GM21515 (cell line): ENCODE results near the gene NABP1.

Experiments
- ATAC-seq: cut with Tn5 transposase; IDR thresholded peaks from one replicate; pipeline ENCODE4 v1.9.1; 2021; ENCODE audit not compliant: unreplicated experiment

The NABP1 gene

GRCh38 chr2:191678437-191679100 is 633 bp downstream of the NABP1 start:
- ATAC-seq: peak; percentile 4

DNA sequence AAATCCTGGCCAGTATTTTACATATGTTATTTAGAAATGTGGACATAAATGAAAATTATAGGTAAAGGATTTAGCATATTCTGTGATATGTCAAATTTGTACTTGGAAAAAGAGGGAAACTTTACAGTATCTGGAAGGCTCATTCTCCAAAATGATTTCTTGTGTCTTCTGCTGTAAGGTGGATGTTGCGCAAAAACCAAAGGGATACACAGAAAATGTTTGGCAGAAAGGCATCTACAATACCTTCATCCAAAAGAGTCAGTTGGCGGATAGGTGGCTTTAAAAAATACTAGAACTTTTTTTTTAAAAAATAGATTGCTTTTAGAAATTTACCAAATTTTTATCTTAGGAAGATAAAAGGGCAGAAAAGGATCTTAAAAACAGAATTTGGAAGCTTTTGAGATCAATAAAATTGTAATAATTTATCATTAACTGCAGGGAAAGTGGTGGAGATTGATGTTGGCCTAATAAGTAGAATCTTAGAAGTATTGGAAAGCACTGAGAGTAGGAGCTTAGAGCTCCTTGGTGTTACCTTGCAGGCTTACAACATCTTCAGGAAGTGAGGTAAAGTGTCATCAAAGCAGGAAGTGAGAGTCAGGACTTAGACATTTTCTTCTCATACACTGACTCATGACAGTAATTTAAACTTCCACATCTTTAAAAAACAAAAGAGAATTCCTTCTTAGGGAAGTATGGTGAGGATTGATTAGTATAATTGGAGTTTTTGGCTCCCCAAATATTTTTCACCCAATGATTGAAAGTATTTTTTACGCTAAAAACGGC is 2.1 kb downstream of the NABP1 start:
- peak; percentile 30 for ATAC-seq

- no peak for ATAC-seq
Observed at GRCh38 chr2:191680639-191681038, 2.7 kb downstream of the NABP1 start.

DNA sequence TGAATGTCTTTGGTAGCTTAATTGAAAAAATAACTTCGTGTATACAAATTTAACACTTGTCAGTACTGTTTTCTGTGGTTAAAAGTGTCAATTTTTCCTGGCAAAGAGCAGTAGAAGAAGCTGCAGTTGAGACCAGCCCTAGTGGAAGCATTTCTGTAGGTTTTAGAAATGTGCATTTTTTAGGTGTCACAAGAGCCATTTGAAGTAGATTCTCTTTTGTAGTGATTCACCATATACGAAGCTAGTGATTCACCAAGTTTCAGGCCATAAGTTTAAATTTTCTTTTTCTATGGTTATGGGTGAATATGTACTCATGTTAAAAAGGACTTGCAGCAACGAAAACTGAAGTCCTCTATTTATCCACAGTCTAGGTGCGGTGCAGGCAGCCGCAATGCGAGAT is 4.2 kb downstream of the NABP1 start:
- no peak for ATAC-seq

DNA sequence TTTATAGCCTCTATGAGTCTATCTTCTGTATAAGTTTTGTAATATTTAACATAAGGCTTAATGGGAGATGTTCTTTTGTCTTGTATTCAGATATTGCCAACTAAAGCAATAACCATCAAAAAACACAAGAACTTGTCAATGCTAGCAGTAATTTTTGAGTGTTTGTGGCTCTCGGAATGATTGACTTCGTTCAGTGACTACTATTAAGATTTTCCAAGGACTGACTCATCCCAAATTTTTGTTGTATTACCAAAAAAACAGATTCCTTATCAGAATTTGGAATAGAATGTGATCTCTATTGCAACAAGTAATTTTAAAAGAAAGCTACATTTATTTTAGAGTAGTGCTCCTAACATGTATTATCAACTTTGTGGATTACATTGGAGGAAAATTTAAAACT is 8.1 kb downstream of the NABP1 start:
- ATAC-seq: no peak

- ATAC-seq: no peak
Observed at GRCh38 chr2:191686729-191687128, 8.8 kb downstream of the NABP1 start.

- ATAC-seq: no peak
Observed at GRCh38 chr2:191687867-191688266, 9.9 kb downstream of the NABP1 start.

- ATAC-seq: no peak
Observed at GRCh38 chr2:191688934-191689695, 11.2 kb downstream of the NABP1 start.

GRCh38 chr2:191690327-191690726 is 12.4 kb downstream of the NABP1 start:
- no peak for ATAC-seq

DNA sequence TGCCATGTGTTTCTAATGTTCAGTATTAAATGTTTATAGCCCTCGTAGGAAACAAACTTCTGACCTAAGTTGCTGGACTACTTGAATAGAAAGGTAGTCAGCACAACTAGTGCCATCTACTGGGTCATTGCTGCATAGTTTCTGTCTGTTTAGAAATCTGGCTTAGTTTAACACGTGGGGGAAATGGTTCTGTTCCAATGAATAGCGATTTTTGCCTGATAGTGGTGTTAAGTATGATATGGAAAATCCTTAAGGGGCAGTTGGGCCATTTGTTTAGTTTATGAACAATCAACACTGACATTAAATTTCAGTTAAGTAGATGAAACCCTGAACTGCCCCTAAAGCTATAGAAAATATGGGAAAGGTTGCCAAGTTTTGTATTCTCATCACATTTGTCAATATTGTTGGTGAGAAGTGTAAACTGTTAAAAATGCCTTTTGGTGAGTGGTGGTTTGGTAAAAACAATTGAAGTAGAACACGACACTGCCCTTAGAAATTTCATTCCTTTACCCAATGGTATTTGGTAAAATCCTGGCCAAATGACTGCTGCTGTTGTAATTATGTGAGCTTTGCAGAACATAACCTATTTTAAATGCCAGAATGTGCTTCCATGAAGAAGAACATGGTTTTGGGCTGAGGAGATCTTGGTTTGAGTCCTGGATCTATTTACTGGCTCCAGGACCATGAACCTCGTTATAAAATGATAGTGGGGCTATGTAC is 13.2 kb downstream of the NABP1 start:
- ATAC-seq: peak; percentile 81

- ATAC-seq: no peak
Observed at GRCh38 chr2:191691898-191692297, 14.0 kb downstream of the NABP1 start.

DNA sequence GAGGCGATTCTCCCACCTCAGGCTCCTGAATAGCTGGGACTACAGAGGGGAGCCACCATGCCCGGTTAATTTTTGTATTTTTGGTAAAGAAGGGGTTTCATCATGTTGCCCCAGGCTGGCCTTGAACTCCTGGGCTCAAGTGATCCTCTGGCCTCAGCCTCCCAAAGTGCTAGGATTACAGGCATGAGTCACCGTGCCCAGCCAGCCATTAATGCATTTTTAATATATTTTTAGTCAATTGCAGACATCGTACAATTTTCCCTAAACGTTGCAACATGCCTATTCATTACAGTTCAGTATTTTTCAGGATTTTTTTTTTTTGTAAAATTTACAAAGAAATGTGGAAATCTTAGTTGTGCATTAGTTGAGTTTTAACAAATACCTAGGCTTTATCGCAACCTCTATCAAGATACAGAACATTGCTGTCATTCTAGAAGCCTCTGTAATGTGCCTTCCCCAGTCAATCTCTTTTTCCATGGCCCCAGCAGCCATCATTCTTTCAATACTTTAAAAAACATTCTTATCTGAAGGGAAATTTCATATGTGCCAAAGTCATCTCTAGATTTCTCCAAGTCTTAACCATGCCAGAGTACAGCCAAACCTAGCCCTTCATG is 14.7 kb downstream of the NABP1 start:
- ATAC-seq: no peak

GRCh38 chr2:191693166-191693565 is 15.2 kb downstream of the NABP1 start:
- no peak for ATAC-seq

- ATAC-seq: no peak
Observed at GRCh38 chr2:191693778-191694177, 15.8 kb downstream of the NABP1 start.

- ATAC-seq: no peak
Observed at GRCh38 chr2:191696001-191696400, 18.1 kb downstream of the NABP1 start.

DNA sequence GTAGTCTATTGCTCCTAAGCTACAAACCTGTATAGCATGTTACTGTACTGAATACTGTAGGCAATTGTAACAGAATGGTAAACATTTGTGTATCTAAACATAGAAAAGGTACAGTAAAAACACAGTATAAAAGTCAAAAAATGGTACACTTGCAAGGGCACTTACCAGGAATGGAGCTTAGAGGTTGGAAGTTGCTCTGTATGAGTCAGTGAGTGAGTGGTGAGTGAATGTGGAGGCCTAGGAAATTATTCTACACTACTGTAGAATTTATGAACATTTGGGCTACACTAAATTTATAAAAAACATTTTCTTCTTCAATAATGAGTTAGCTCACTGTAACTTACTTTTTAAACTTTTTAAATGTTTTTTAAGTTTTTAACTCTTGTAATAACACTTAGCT is 19.0 kb downstream of the NABP1 start:
- no peak for ATAC-seq

- no peak for ATAC-seq
Observed at GRCh38 chr2:191697870-191698269, 19.9 kb downstream of the NABP1 start.

DNA sequence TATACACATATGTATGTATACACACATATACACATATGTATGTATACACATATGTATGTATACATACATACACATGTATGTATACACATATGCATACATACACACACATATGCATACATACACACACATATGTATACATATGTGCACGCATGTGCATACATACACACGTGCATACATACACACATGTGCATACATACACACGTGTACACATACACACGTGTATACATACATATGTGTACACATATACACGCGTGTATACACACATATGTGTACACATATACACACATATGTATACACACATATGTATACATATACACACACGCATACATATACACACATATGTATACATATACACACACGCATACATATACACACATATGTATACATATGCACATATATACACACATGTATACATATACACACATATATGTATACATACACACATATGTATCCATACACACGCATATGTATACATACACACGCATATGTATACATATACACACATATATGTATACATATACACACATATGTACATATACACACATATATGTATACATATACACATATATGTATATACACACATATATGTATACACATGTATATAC is 21.5 kb downstream of the NABP1 start:
- ATAC-seq: no peak

DNA sequence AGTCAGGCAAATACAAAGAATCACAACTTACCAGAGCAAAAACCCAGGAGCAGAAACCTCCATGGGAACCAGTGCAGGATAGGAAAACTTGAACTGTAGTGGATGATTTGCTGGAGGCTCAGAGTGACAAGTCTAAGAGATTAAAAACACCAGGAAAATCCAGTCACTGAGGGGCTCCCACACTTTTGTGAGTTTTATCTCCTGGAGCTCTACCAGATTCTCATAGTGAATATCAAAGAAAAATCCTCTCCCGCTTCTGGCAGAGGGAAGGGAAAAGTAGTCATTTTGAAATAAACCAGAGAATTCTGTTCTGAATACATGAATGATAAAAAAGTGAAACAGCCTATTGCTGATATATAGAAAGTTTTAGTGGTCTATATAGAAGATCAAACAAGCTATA is 23.1 kb downstream of the NABP1 start:
- ATAC-seq: no peak

DNA sequence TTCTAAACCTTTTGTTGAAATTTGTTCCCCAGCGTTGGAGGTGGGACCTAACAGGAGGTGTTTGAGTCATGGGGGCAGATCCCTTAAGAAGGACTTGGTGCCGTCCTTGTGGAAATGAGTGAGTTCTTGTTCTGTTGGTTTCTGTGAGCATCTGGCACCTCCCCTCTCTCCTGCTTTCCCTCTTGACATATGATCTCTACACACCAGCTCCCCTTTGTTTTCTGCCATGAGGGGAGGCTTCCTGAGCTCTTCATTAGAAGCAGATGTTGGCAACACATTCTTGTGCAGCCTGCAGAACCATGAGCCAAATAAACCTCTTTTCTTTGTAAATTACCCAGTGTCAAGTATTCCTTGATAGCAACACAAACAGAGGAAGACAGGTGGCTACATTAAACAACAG is 23.8 kb downstream of the NABP1 start:
- no peak for ATAC-seq
